HG02943 (cell line): ENCODE data around the gene C1QA.

ENCODE experiments used
- ATAC-seq: cut with Tn5 transposase; IDR thresholded peaks from one replicate; pipeline ENCODE4 v1.9.1; 2021; ENCODE audit warnings: mild to moderate bottlenecking, low read depth, moderate library complexity; ENCODE audit not compliant: unreplicated experiment

The C1QA gene

DNA sequence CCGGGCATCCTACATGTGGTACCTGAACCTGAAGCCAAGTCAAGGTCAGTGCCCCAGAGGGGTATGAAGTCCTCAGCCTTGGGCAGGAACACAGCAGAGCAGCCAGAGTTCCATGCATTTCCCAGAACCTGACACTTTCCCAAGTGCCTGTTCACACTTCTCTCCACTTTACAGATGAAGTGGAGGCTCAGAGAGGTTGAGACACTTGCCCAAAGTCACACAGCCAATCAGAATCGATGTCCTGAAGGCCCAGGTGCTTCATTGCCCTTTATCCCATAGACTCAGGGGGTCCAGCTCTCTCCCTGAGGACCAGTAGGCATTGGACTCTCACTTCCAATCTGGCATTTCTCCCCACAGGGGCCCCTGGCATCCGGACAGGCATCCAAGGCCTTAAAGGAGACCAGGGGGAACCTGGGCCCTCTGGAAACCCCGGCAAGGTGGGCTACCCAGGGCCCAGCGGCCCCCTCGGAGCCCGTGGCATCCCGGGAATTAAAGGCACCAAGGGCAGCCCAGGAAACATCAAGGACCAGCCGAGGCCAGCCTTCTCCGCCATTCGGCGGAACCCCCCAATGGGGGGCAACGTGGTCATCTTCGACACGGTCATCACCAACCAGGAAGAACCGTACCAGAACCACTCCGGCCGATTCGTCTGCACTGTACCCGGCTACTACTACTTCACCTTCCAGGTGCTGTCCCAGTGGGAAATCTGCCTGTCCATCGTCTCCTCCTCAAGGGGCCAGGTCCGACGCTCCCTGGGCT, 2.2 kb downstream of the C1QA start:
- no peak for ATAC-seq

GRCh38 chr1:22639286-22639685, 2.9 kb downstream of the C1QA start:
- no peak for ATAC-seq

DNA sequence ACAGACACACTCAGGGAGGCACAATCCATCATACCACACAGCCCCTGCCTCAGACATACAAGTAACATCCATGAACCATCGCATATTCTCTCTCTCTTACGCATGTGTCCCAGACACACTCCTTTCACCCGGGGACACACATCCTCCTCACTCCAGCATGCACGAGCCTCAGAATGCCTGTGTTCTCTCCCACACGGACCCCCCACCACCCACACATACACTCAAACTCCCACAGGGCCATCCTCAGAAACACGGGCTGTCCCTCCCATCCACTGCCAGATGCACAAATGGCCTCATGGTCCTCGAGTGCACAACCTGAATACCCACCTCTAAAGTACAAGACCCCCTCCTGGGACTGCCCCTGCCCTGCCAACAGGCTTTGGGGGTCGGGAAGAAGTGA, 4.8 kb downstream of the C1QA start:
- no peak for ATAC-seq

DNA sequence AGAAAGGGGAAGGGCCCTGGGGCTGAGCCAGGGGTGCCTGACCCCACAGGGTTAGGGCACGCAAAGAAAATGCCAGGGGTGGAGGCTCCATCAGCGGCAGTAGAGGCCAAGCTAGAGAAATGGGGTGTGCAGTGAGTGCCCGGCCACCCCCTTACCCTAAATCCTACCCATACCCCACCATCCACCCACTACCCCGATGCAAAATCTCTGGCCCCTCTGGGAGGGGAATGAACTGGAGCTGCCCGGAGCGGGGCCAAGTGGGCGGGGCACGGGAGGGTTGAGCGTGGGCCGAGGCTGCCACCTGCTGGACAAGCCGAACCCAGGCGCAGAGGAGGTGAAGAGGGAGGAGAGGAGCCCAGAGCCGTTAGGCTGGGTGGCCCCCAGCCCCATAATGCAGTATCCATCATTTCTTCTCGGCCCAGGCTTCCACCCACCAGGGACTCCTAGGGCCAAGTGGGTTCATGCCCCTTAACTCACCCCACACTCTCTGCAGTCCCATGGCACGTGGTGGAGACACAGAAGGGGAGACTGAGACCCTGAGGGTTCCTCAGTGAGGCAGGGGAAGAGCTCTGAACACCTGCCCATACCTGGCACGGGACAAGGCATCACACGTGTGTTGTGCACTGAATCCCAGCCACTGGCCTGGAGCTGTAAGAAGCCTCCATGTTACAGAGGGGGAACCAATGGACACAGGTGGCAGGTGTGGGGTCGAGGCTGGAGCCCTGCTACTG, 5.6 kb downstream of the C1QA start:
- no peak for ATAC-seq

DNA sequence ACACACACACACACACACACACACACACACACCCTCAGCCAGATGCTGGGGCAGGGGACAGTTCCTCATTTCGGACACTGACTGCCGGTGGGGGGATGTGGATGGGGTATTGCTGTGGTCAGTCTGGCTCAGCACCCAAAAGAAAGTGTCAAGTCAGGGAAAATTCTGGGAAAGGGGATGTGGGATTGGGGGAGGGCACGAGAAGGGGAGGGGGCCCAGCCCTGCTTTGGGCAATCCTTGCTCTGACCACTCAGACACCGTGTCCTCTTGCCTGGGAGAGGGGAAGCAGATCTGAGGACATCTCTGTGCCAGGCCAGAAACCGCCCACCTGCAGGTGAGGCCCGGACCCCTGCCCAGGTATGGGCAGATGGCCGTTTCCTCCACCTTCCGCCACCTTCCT, 7.0 kb downstream of the C1QA start, which contains the start of gene C1QC:
TSS of gene C1QC (plus strand) at position 253 of the 400 bp plus-strand sequence. CDS start 391 bp downstream, outside the sequence.
- no peak for ATAC-seq

DNA sequence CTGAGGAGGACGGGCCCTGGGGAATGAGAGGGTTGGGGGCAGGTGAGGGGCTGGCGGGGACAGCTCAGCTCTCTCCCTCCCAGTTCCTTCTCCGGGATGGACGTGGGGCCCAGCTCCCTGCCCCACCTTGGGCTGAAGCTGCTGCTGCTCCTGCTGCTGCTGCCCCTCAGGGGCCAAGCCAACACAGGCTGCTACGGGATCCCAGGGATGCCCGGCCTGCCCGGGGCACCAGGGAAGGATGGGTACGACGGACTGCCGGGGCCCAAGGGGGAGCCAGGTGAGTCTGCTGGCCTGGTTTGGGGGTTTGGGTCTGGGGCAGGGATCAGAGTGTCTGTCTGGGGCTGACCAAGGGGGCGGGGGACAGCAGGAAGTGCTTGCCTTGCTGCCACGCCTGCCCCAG, 7.5 kb downstream of the C1QA start:
- ATAC-seq: no peak

GRCh38 chr1:22645931-22646330, 9.5 kb downstream of the C1QA start:
- ATAC-seq: no peak

DNA sequence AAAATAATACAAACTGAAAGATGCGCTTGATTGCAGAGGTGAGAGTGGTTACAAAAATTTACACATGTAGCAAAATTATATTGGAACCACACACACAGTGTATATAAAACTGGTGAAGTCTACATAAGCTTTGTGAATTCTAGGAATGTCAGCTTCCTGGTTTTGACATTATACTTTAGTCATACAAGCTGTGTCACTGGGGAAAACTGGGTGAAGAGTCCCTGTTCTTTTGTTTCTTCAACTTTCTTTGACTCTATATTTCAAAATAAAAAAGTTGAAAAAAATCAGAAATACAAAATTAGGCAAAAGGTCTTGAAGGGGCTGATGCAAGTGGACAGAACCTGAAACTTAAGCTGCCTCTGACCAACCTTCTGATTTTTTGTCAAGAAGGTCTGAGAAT, 10.0 kb downstream of the C1QA start:
- no peak for ATAC-seq

GRCh38 chr1:22650089-22650693, 13.8 kb downstream of the C1QA start:
- no peak for ATAC-seq

DNA sequence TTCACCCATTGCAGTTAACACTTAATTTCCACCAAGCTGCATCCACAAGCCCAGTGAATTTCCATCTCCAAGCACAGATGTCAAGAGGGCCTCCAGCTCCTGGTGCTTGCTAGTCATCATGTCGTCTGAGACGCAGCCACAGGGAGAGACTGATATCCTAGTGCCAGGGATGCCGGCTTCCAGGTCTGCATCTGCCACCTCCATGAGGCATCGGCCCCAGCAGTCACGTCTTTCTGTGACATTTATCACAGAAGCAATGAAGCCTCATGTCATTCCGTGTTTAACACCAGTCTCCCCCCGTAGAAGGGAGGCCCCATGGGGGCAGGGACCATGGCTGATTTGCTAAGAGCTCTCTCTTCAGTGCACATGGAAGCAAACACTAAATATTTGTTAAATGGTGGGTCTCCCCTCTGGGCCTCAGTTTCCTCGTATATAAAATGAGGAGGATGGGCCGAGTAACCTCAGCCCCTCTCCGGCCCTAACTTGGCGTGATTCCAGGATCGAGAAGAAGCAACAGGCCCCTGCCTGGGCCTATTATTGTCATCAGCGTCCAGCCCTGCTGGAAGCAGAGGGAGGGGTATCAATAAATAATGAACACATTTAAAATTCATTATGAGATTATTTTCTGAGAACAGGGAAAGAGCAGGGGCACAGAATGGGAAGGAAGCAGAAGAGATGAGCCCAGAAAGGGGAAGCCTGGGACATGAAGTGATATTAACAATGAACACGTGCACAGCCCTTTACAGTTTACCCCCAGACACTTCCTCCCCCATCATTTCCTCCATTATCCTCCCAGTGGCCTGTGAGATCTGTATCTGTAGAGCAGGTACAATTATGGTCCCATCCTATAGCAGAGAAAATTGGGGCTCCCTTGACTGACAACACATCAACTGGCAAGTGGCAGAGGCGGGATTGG, 15.8 kb downstream of the C1QA start:
- no peak for ATAC-seq

GRCh38 chr1:22652881-22653316, 16.5 kb downstream of the C1QA start, which contains the start of gene C1QB:
Gene C1QB, plus strand, starts transcription at chr1:22653236. Its CDS starts 6,227 bp downstream, at chr1:22659463.
- ATAC-seq: no peak

DNA sequence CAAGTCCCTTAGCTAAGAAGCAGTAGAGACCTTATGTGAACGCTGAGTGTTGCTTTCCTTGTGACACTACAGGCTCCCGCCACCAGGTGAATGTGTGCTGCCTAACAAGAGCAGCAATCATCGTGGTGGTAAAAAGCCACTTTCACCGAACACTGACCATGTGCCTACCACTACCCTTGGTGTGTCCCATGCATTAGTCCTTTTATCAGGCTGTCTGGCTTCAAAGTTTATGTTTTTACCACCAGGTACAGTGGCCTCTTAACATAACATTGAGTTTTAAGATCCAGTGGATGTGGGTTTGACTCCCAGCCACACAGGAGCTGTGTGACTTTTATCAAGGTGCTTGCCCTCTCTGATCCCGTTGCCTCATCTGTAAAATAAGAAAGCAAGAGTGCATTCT, 18.3 kb downstream of the C1QA start:
- no peak for ATAC-seq

DNA sequence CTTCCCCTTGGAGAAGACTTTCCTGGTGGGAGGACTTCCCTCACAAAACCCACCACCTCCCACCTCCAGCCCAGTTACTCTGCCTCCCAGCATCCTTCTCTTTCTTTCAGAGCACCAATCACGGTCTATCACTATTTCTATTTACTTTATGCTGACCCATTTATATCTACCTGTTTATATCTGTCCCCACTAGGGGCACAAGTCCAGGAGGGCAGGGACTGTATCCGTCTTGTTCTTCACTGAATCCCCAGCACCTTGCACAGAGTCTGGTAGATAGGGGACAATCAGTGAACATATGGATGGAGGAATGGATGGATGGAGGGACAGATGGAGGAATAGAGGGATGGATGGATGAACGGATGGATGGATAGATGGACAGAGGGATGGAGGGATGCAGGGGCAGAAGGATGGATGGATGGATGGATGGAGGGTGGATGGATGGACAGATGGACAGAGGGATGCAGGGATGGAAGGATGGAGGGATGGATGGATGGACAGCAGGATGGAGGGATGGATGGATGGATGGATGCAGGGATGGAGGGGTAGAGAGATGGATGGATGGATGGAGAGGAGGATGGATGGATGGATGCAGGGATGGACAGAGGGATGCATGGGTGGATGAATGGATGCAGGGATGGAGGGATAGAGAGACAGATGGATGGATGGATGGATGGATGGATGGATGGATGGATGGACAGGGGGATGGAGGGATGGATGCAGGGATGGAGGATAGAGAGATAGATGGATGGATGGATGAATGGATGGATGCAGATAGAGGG, 22.1 kb downstream of the C1QA start:
- no peak for ATAC-seq

DNA sequence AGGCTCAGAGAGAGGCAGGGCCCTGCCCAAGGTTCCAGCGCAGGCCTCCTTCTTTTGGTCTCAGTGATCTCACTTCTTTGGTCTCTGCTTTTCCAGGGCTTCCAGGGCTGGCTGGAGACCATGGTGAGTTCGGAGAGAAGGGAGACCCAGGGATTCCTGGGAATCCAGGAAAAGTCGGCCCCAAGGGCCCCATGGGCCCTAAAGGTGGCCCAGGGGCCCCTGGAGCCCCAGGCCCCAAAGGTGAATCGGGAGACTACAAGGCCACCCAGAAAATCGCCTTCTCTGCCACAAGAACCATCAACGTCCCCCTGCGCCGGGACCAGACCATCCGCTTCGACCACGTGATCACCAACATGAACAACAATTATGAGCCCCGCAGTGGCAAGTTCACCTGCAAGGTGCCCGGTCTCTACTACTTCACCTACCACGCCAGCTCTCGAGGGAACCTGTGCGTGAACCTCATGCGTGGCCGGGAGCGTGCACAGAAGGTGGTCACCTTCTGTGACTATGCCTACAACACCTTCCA, 24.4 kb downstream of the C1QA start:
- ATAC-seq: no peak

DNA sequence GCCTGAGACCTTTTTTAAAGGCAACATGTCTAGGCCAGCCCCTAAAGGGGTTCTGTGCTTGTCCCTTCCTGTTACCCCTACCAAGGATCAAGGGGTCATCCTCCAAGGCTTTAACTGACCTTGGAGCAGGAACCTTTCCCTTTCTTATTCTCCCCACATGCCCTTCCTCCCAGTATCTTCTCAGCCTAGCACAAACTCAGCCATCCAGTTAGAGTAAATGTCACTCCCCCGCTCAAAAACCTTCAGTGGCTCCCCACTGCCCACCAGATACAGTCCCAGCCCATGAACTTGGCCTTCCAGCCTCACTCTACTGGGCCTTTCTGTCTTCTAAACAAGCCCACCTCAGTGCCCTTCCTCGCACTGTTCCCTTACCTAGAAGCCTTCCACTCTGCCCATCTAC, 25.5 kb downstream of the C1QA start:
- no peak for ATAC-seq

- ATAC-seq: no peak
Observed at GRCh38 chr1:22662318-22662717, 25.9 kb downstream of the C1QA start.

- ATAC-seq: no peak
Observed at GRCh38 chr1:22662986-22663408, 26.6 kb downstream of the C1QA start.

- ATAC-seq: no peak
Observed at GRCh38 chr1:22665752-22666151, 29.3 kb downstream of the C1QA start.

GRCh38 chr1:22666412-22666811, 30.0 kb downstream of the C1QA start:
- ATAC-seq: no peak
